Endodermal cell (in vitro differentiated cells): ENCODE results near the gene BHLHE23. TPM values are rescaled to one million over a fixed set of nuclear protein-coding genes. Genes with fewer than 3 reads are reported as not detected.

Source experiments
- DNase-seq: peaks from one replicate; pipeline ENCODE4 v3.0.0-alpha.2; 2017
- H3K27ac ChIP-seq: 2 replicates; pipeline ENCODE4 v1.5.1; 2013; ENCODE audit warnings: mild to moderate bottlenecking, low read depth, low read length, moderate library complexity
- H3K27me3 ChIP-seq: 2 replicates; pipeline ENCODE4 v1.6.1; 2013; ENCODE audit warnings: mild to moderate bottlenecking, low read length, moderate library complexity; ENCODE audit not compliant: insufficient read depth, control insufficient read depth, poor library complexity, severe bottlenecking
- H3K36me3 ChIP-seq: 2 replicates; pipeline ENCODE4 v1.7.0; 2013; ENCODE audit warnings: mild to moderate bottlenecking, low read length, moderate library complexity; ENCODE audit not compliant: control insufficient read depth, insufficient read depth
- H3K4me1 ChIP-seq: one replicate; pipeline ENCODE4 v1.7.0; 2013; ENCODE audit warnings: low read length; ENCODE audit not compliant: control insufficient read depth, insufficient read depth
- H3K4me3 ChIP-seq: 2 replicates; pipeline ENCODE4 v1.5.1; 2013; ENCODE audit warnings: mild to moderate bottlenecking, low read length, moderate library complexity
- H3K9ac ChIP-seq: 2 replicates; pipeline ENCODE4 v1.6.1; 2013; ENCODE audit warnings: mild to moderate bottlenecking, low read length, moderate library complexity; ENCODE audit not compliant: poor library complexity, severe bottlenecking; ENCODE audit errors: extremely low read depth
- H3K9me3 ChIP-seq: 2 replicates; pipeline ENCODE4 v1.6.1; 2013; ENCODE audit warnings: mild to moderate bottlenecking, low read length, moderate library complexity; ENCODE audit not compliant: control insufficient read depth
- H3K27ac Mint-ChIP-seq: 2 replicates; pipeline ENCODE4 v1.8.0; 2020; ENCODE audit warnings: mixed read lengths
- H3K27me3 Mint-ChIP-seq: 2 replicates; pipeline ENCODE4 v1.8.0; 2021; ENCODE audit warnings: mild to moderate bottlenecking, mixed read lengths; ENCODE audit not compliant: insufficient read depth
- H3K36me3 Mint-ChIP-seq: 2 replicates; pipeline ENCODE4 v1.8.0; 2020; ENCODE audit warnings: low read depth, mixed read lengths
- H3K4me1 Mint-ChIP-seq: 2 replicates; pipeline ENCODE4 v1.8.0; 2020; ENCODE audit warnings: mixed read lengths
- H3K4me3 Mint-ChIP-seq: 2 replicates; pipeline ENCODE4 v1.8.0; 2020; ENCODE audit warnings: mild to moderate bottlenecking, moderate library complexity, mixed read lengths
- H3K9me3 Mint-ChIP-seq: 2 replicates; pipeline ENCODE4 v1.8.0; 2020; ENCODE audit warnings: mild to moderate bottlenecking, mixed read lengths
- CTCF ChIP-seq: fragments of 200-600 bp; sonication (generic); conservative IDR thresholded peaks from 2 replicates; pipeline ENCODE4 v1.5.0; 2021; ENCODE audit warnings: antibody characterized with exemption, mild to moderate bottlenecking
- WGBS, 2 experiments: methylation state at CpG; one replicate each; pipeline versions ENCODE4 v1.1.5 to v1.1.7; 2013; ENCODE audit warnings: missing lambda C conversion rate in 2 of 2, mixed read lengths in 1 of 2; ENCODE audit not compliant: insufficient coverage in 1 of 2, insufficient read length in 1 of 2; 5-methylcytosine and 5-hydroxymethylcytosine counted together
- total RNA-seq, 2 donors: library from RNA; stranded (reverse); fragmentation: NEBNext Ultra II Directional in 1 of 2; extraction: Animal tissue kit (Norgen Biotek cat#: 25700) in 1 of 2; gene quantifications; 2 replicates in 1 of 2; 3 replicates in 1 of 2; pipeline ENCODE4 v1.2.1, GENCODE V29; 2021

BHLHE23 gene
- total RNA-seq, 2 donors from 2014 or later: not detected

- DNase-seq: no peak
- Mint-ChIP-seq H3K27me3 (no peaks in the 10 kb centered on the region), H3K4me3 (no peak overlapping the region), H3K27ac (no peak overlapping the region), H3K36me3 (no peaks in the 10 kb centered on the region), H3K4me1 (peaks cover 12% of the 10 kb centered on the region), H3K9me3 (no peaks in the 10 kb centered on the region)
- Histone ChIP-seq H3K9me3 (no peaks in the 10 kb centered on the region), H3K4me3 (no peak overlapping the region), H3K4me1 (peaks cover 5% of the 10 kb centered on the region), H3K27me3 (no peaks in the 10 kb centered on the region), H3K36me3 (no peaks in the 10 kb centered on the region), H3K9ac (no peak overlapping the region), H3K27ac (no peak overlapping the region)
- no peak for TF ChIP-seq CTCF
- WGBS, 2 experiments: 94 to 95% methylated on average over 17 to 20 of the region's 20 CpGs
Observed at GRCh38 chr20:62959998-62960436, 46.7 kb downstream of the BHLHE23 start.

- TF ChIP-seq CTCF: no peak
- H3K4me3 ChIP-seq: no peak overlapping the region
- no peaks in the 10 kb centered on the region for H3K27me3 ChIP-seq
- no peaks in the 10 kb centered on the region for H3K36me3 ChIP-seq
- 91% methylated on average over 36 to 43 of the region's 43 CpGs for WGBS, 2 experiments
- H3K4me1 ChIP-seq: peaks cover 5% of the 10 kb centered on the region
- no peaks in the 10 kb centered on the region for H3K9me3 ChIP-seq
- Mint-ChIP-seq H3K4me3 (no peak overlapping the region), H3K4me1 (peaks cover 12% of the 10 kb centered on the region), H3K9me3 (no peaks in the 10 kb centered on the region), H3K36me3 (no peaks in the 10 kb centered on the region), H3K27ac (no peak overlapping the region), H3K27me3 (no peaks in the 10 kb centered on the region)
- H3K27ac ChIP-seq: no peak overlapping the region
- no peak overlapping the region for H3K9ac ChIP-seq
- DNase-seq: no peak
Observed at GRCh38 chr20:62959101-62959971, 47.4 kb downstream of the BHLHE23 start.

- H3K4me1 Mint-ChIP-seq: peaks cover 14% of the 10 kb centered on the region
- no peaks in the 10 kb centered on the region for H3K27me3 ChIP-seq
- no peaks in the 10 kb centered on the region for H3K36me3 ChIP-seq
- no peaks in the 10 kb centered on the region for H3K9me3 ChIP-seq
- no peaks in the 10 kb centered on the region for H3K27me3 Mint-ChIP-seq
- H3K4me1 ChIP-seq: peaks cover 7% of the 10 kb centered on the region
- H3K36me3 Mint-ChIP-seq: no peaks in the 10 kb centered on the region
- H3K9me3 Mint-ChIP-seq: no peaks in the 10 kb centered on the region
- no peak for DNase-seq
- H3K4me3 Mint-ChIP-seq: no peak overlapping the region
- no peak overlapping the region for H3K27ac Mint-ChIP-seq
- no peak overlapping the region for H3K27ac ChIP-seq
- H3K4me3 ChIP-seq: no peak overlapping the region
- WGBS, 2 experiments: 67 to 89% methylated on average over 1 to 10 of the region's 10 CpGs
- H3K9ac ChIP-seq: no peak overlapping the region
- no peak for TF ChIP-seq CTCF
Observed at GRCh38 chr20:62958388-62959100, 48.2 kb downstream of the BHLHE23 start.
